Caco-2 (cell line): Measurements from ENCODE around the gene TENM4. TPM values are rescaled to one million over a fixed set of nuclear protein-coding genes. Genes with fewer than 3 reads are reported as not detected.

Source experiments
- BruUV-seq: library from RNA; stranded (reverse); fragments of 400-500 nt; replicated peaks from 2 replicates; lab custom pipeline; 2021; lab: Mats Ljungman, UMichigan
- CTCF ChIA-PET: fragments of 300-600 bp; sonication (Branson Sonifier 250); formaldehyde crosslinking; loops from one replicate; lab custom pipeline; 2022; ENCODE audit warnings: antibody characterized with exemption; lab: Charles Lee
- POLR2A ChIA-PET: fragments of 300-600 bp; sonication (Branson Sonifier 250); formaldehyde crosslinking; loops from one replicate; lab custom pipeline; 2022; ENCODE audit warnings: antibody characterized with exemption; lab: Charles Lee
- DNase-seq, 2 experiments: peaks; one replicate each; pipeline versions ENCODE4 v3.0.0 to v3.0.0-alpha.2; 2020 to 2022
- H3K27me3 ChIP-seq: replicated peaks from 2 replicates; pipeline ENCODE4 v1.6.0; 2011; ENCODE audit warnings: low read length; ENCODE audit not compliant: control insufficient read depth, insufficient read depth
- H3K36me3 ChIP-seq: 2 replicates; pipeline ENCODE4 v1.5.1; 2011; ENCODE audit warnings: low read length; ENCODE audit not compliant: control insufficient read depth, insufficient read depth
- H3K4me1 ChIP-seq: fragments of 250-450 bp; sonication (Bioruptor Pico); 2 replicates; pipeline ENCODE4 v1.5.1; 2020; ENCODE audit warnings: mild to moderate bottlenecking
- H3K4me3 ChIP-seq: 2 replicates; pipeline ENCODE4 v1.5.1; 2011; ENCODE audit warnings: low read depth, mild to moderate bottlenecking, control low read depth, low read length
- H3K9me3 ChIP-seq: fragments of 250-450 bp; sonication (Bioruptor Pico); 2 replicates; pipeline ENCODE4 v1.5.1; 2020; ENCODE audit warnings: mild to moderate bottlenecking, moderate library complexity
- H3K27ac Mint-ChIP-seq: one replicate; pipeline ENCODE4 v1.8.0; 2022; ENCODE audit warnings: mixed read lengths; ENCODE audit not compliant: unreplicated experiment
- H3K27me3 Mint-ChIP-seq: one replicate; pipeline ENCODE4 v1.8.0; 2022; ENCODE audit warnings: mixed read lengths; ENCODE audit not compliant: insufficient read depth, unreplicated experiment
- H3K36me3 Mint-ChIP-seq: one replicate; pipeline ENCODE4 v1.8.0; 2022; ENCODE audit warnings: mild to moderate bottlenecking, mixed read lengths; ENCODE audit not compliant: insufficient read depth, unreplicated experiment
- H3K4me1 Mint-ChIP-seq: one replicate; pipeline ENCODE4 v1.8.0; 2022; ENCODE audit warnings: low read depth, mixed read lengths; ENCODE audit not compliant: unreplicated experiment
- H3K4me3 Mint-ChIP-seq: one replicate; pipeline ENCODE4 v1.8.0; 2022; ENCODE audit warnings: mild to moderate bottlenecking, moderate library complexity, mixed read lengths; ENCODE audit not compliant: unreplicated experiment
- H3K9me3 Mint-ChIP-seq: one replicate; pipeline ENCODE4 v1.8.0; 2022; ENCODE audit warnings: mixed read lengths; ENCODE audit not compliant: unreplicated experiment
- intact Hi-C: fragments of 100-400 bp; cut with micrococcal nuclease; formaldehyde crosslinking; loops from one replicate; pipeline ENCODE4 v1.10.0; 2022; ENCODE audit not compliant: unreplicated experiment
- total RNA-seq: library from RNA; stranded (reverse); gene quantifications from 2 replicates; pipeline ENCODE4 v1.2.3, GENCODE V29; 2022
- TF ChIP-seq, protein P1 (sequence below), 2 experiments: fragments of 200-600 bp in 1 of 2; IDR thresholded peaks; 1 replicate in 1 of 2; 2 replicates in 1 of 2; pipeline versions ENCODE4 v1.5.1 to v1.8.0; 2011 to 2022; ENCODE audit warnings: antibody characterized with exemption in 1 of 2, control low read depth in 1 of 2, inconsistent platforms in 1 of 2, low read depth in 1 of 2, low read length in 1 of 2, mild to moderate bottlenecking in 1 of 2, moderate library complexity in 1 of 2; ENCODE audit not compliant: insufficient read depth in 1 of 2, severe bottlenecking in 1 of 2, unreplicated experiment in 1 of 2

TENM4 gene
- total RNA-seq, 1 experiment from 2014 or later = 1.1 TPM

DNA sequence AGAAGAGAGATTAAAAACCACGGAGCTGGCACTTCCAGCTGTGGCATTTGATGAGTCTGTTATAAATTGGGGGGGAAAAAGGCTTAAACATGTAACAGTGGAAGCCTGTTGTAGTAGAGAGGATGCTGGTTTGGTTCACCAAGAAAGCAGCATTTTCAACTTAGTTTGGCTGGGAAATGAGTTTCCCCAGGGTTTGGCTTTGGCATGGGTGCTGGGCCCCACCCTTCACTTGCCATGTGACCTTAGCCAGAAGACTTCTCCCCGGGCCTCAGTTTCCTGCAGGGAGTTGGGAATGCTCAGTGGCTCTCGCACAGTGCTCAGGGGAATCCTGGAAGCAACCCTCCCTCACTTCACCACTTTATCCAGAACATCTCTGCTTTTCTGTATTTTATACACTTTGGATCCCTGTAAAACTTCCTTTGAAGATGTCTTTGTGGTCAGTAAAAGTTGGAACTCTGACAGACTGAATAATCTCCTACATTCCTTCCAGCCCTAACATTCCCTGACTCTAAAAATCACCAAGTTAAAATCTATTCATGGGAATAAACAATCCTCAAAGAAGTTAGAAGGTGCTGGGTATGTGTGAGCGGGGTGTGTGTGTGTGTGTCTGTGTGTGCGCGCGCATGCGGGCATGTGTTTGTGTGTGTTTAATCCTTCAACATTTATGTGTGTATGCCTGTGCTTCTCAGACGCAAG is 166.0 kb downstream of the TENM4 start:
- Histone ChIP-seq H3K9me3 (no peaks in the 10 kb centered on the region), H3K36me3 (no peaks in the 10 kb centered on the region), H3K27me3 (no peaks in the 10 kb centered on the region), H3K4me3 (no peak overlapping the region), H3K4me1 (no peaks in the 10 kb centered on the region)
- POLR2A ChIA-PET = no interaction called here
- H3K27ac Mint-ChIP-seq = no peak overlapping the region
- H3K27me3 Mint-ChIP-seq = peaks cover 3% of the 10 kb centered on the region
- no peak for DNase-seq
- BruUV-seq = no TSS peak
- no peaks in the 10 kb centered on the region for H3K36me3 Mint-ChIP-seq
- TF ChIP-seq, protein P1, sequence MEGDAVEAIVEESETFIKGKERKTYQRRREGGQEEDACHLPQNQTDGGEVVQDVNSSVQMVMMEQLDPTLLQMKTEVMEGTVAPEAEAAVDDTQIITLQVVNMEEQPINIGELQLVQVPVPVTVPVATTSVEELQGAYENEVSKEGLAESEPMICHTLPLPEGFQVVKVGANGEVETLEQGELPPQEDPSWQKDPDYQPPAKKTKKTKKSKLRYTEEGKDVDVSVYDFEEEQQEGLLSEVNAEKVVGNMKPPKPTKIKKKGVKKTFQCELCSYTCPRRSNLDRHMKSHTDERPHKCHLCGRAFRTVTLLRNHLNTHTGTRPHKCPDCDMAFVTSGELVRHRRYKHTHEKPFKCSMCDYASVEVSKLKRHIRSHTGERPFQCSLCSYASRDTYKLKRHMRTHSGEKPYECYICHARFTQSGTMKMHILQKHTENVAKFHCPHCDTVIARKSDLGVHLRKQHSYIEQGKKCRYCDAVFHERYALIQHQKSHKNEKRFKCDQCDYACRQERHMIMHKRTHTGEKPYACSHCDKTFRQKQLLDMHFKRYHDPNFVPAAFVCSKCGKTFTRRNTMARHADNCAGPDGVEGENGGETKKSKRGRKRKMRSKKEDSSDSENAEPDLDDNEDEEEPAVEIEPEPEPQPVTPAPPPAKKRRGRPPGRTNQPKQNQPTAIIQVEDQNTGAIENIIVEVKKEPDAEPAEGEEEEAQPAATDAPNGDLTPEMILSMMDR (IDR thresholded peaks at IDR 0.05; ENCODE audit: insufficient read depth in 1 of 2, low read depth in 1 of 2, low read length in 1 of 2, severe bottlenecking in 1 of 2, unreplicated experiment in 1 of 2) = no peak
- intact Hi-C loops = no loop called here
- H3K4me1 Mint-ChIP-seq = no peaks in the 10 kb centered on the region
- no peaks in the 10 kb centered on the region for H3K9me3 Mint-ChIP-seq
- CTCF ChIA-PET = no interaction called here
- no peak overlapping the region for H3K4me3 Mint-ChIP-seq

DNA sequence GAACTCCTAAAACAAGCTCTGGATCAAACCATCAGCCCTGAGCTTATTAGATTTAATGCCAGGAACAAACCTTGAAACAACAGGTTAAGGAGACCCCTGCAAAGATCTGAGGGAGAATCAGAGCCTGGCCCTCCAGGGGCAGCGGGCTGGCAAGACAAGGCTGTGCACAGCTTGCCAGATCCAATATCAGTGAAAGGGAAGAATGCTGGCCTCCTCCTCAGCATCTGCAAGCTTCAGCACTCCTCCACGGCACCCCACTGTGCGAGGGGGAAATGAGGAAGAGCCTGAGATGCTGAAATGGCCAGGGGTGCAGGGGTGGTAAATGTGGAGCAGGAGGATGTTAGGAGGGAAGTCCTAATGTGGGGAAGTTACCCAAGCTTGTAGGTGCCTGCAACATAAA is 167.0 kb downstream of the TENM4 start:
- Mint-ChIP-seq H3K9me3 (no peaks in the 10 kb centered on the region), H3K36me3 (no peaks in the 10 kb centered on the region), H3K4me3 (no peak overlapping the region), H3K4me1 (no peaks in the 10 kb centered on the region), H3K27me3 (peaks cover 3% of the 10 kb centered on the region), H3K27ac (no peak overlapping the region)
- no peak for DNase-seq
- no peaks in the 10 kb centered on the region for H3K36me3 ChIP-seq
- ChIA-PET CTCF (no interaction called here), POLR2A (no interaction called here)
- no peaks in the 10 kb centered on the region for H3K27me3 ChIP-seq
- no TSS peak for BruUV-seq
- intact Hi-C loops = no loop called here
- no peaks in the 10 kb centered on the region for H3K9me3 ChIP-seq
- TF ChIP-seq, protein P1 (IDR thresholded peaks at IDR 0.05; ENCODE audit: insufficient read depth in 1 of 2, low read depth in 1 of 2, low read length in 1 of 2, severe bottlenecking in 1 of 2, unreplicated experiment in 1 of 2) = no peak
- H3K4me3 ChIP-seq = no peak overlapping the region
- H3K4me1 ChIP-seq = no peaks in the 10 kb centered on the region

DNA sequence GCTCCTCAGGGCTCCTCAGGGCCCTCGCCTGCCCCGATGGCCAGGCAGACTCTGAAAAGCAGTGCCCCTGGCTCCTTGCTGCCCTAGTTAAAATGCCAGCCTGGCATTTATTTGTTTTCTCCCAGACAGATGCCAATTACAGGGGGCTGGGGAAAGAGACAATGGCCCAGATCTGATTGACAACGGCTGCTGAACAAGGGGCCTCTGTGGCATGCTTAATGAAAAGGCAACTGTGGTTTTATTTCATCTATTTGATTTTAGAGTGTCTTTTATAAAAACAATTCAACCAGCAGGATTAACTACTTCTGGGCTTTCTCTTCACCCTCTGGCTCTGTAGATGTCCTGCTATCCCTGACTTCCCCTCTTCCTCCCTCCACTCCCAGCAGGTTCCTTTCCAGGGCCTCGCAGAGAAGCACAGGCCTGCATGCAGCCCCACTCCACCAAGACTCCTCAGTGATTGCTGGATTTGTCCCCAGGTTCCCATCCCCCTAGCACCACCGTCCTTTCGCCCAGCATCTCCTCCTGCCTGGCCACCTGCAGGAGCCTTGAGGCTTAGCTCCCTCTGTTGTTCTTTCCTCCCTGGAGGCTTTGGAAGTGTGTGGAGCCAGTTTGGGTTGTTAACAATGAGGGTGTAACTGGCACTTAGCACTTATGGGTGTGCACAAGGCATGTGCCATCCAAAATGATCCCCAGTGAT is 171.1 kb downstream of the TENM4 start:
- CTCF ChIA-PET = no interaction called here
- intact Hi-C loops = no loop called here

More for the DNA sequence above, 171.1 kb downstream of the TENM4 start:
- Mint-ChIP-seq H3K36me3 (no peaks in the 10 kb centered on the region), H3K4me1 (no peaks in the 10 kb centered on the region), H3K9me3 (no peaks in the 10 kb centered on the region), H3K27ac (no peak overlapping the region), H3K4me3 (no peak overlapping the region), H3K27me3 (no peaks in the 10 kb centered on the region)
- no peak for DNase-seq
- no peaks in the 10 kb centered on the region for H3K9me3 ChIP-seq
- TF ChIP-seq, protein P1 (IDR thresholded peaks at IDR 0.05; ENCODE audit: insufficient read depth in 1 of 2, low read depth in 1 of 2, low read length in 1 of 2, severe bottlenecking in 1 of 2, unreplicated experiment in 1 of 2) = no peak
- H3K36me3 ChIP-seq = no peaks in the 10 kb centered on the region
- no peaks in the 10 kb centered on the region for H3K27me3 ChIP-seq
- BruUV-seq = no TSS peak
- no peak overlapping the region for H3K4me3 ChIP-seq
- 0 out of 2 replicates have a peak, but pooled peaks cover 4% of the 10 kb centered on the region for H3K4me1 ChIP-seq
- POLR2A ChIA-PET = no interaction called here
